ENCODE data around the gene ISL2. TPM values are rescaled to one million over a fixed set of nuclear protein-coding genes. Genes with fewer than 3 reads are reported as not detected.
A peak's percentile ranks its signal among the peaks of the same experiment; 100 is the strongest.

ISL2 gene
- total and polyA plus RNA-seq, 2 experiments from 2014 or later, result not detected

GRCh38 chr15:76341366-76342057 lies 4.9 kb downstream of the ISL2 start:
- no peak for TF ChIP-seq CTCF (IDR thresholded peaks at IDR 0.05; ENCODE audit: low read depth, low read length)
- H3K4me3 ChIP-seq, result no peak overlapping the region
- peaks cover 100% of the 10 kb centered on the region for H3K27me3 ChIP-seq
- H3K27ac ChIP-seq, result no peak overlapping the region
- peaks cover 22% of the 10 kb centered on the region for H3K4me1 ChIP-seq (ENCODE audit: low read depth)
- DNase-seq (ENCODE audit: low read depth in 1 of 2, low spot score in 1 of 2), result peak in 1 of 2 donors; percentile 23
- no peaks in the 10 kb centered on the region for H3K9me3 ChIP-seq (ENCODE audit: low read depth)
- no peaks in the 10 kb centered on the region for H3K36me3 ChIP-seq

GRCh38 chr15:76342058-76342381 lies 5.4 kb downstream of the ISL2 start:
- no peak for TF ChIP-seq CTCF (IDR thresholded peaks at IDR 0.05; ENCODE audit: low read depth, low read length)
- no peak overlapping the region for H3K4me3 ChIP-seq
- H3K27me3 ChIP-seq, result peaks cover 100% of the 10 kb centered on the region
- H3K4me1 ChIP-seq (ENCODE audit: low read depth), result peaks cover 24% of the 10 kb centered on the region
- H3K9me3 ChIP-seq (ENCODE audit: low read depth), result no peaks in the 10 kb centered on the region
- no peak for DNase-seq (ENCODE audit: low read depth in 1 of 2, low spot score in 1 of 2)
- no peak overlapping the region for H3K27ac ChIP-seq
- no peaks in the 10 kb centered on the region for H3K36me3 ChIP-seq

GRCh38 chr15:76342382-76343201 lies 6.0 kb downstream of the ISL2 start:
- Histone ChIP-seq H3K36me3 (no peaks in the 10 kb centered on the region), H3K9me3 (ENCODE audit: low read depth) (no peaks in the 10 kb centered on the region), H3K27ac (no peak overlapping the region), H3K27me3 (peaks cover 100% of the 10 kb centered on the region), H3K4me3 (peak overlapping the region; percentile 3), H3K4me1 (ENCODE audit: low read depth) (peaks cover 27% of the 10 kb centered on the region)
- DNase-seq (ENCODE audit: low read depth in 1 of 2, low spot score in 1 of 2), result peak in 1 of 2 donors; percentile 19
- TF ChIP-seq CTCF (IDR thresholded peaks at IDR 0.05; ENCODE audit: low read depth, low read length), result no peak

GRCh38 chr15:76343313-76343996 lies 6.9 kb downstream of the ISL2 start:
- Histone ChIP-seq H3K4me3 (no peak overlapping the region), H3K9me3 (ENCODE audit: low read depth) (no peaks in the 10 kb centered on the region), H3K27me3 (peaks cover 100% of the 10 kb centered on the region), H3K36me3 (no peaks in the 10 kb centered on the region), H3K4me1 (ENCODE audit: low read depth) (peaks cover 27% of the 10 kb centered on the region), H3K27ac (no peak overlapping the region)
- DNase-seq (ENCODE audit: low read depth in 1 of 2, low spot score in 1 of 2), result no peak
- TF ChIP-seq CTCF (IDR thresholded peaks at IDR 0.05; ENCODE audit: low read depth, low read length), result no peak

GRCh38 chr15:76344893-76345582 lies 8.5 kb downstream of the ISL2 start:
- peaks cover 100% of the 10 kb centered on the region for H3K27me3 ChIP-seq
- H3K27ac ChIP-seq, result no peak overlapping the region
- no peaks in the 10 kb centered on the region for H3K36me3 ChIP-seq
- H3K4me1 ChIP-seq (ENCODE audit: low read depth), result peaks cover 24% of the 10 kb centered on the region
- no peak overlapping the region for H3K4me3 ChIP-seq
- no peaks in the 10 kb centered on the region for H3K9me3 ChIP-seq (ENCODE audit: low read depth)
- TF ChIP-seq CTCF (IDR thresholded peaks at IDR 0.05; ENCODE audit: low read depth, low read length), result no peak
- no peak for DNase-seq (ENCODE audit: low read depth in 1 of 2, low spot score in 1 of 2)
